GM12874 (cell line): ENCODE measurements around the gene COG1.

Source experiments
- TF ChIP-seq, protein P1 (sequence below): IDR thresholded peaks from 2 replicates; pipeline ENCODE4 v1.5.1; 2011; ENCODE audit warnings: low read depth, mild to moderate bottlenecking, control low read depth, low read length, moderate library complexity; ENCODE audit not compliant: insufficient read depth

COG1 gene

DNA sequence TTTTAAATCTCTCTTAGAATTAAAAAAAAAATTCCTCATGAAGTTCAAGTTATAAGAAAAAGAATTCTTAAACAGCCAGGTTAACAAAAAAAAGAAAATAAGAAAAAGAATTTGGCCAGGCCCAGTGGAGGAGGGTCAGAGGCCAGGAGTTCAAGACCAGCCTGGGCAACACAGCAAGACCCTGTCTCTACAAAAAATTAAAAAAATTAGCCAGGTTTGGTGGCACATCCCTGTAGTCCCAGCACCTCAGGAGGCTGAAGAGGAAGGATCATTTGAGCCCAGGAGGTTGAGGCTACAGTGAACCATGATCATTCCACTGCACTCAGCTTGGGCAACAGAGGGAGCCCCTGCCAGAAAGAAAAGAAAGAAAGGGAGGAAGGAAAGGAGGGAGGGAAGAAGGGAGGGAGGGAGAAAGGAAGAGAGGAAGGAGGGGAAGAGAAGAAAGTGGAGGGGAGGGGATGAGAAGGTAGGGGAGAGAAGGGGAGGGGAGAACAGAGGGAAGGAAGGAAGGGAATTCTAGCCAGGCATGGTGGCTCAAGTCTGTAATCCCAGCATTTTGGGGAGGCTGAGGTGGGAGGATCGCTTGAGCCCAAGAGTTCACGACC, 30.9 kb downstream of the COG1 start:
- TF ChIP-seq, protein P1, sequence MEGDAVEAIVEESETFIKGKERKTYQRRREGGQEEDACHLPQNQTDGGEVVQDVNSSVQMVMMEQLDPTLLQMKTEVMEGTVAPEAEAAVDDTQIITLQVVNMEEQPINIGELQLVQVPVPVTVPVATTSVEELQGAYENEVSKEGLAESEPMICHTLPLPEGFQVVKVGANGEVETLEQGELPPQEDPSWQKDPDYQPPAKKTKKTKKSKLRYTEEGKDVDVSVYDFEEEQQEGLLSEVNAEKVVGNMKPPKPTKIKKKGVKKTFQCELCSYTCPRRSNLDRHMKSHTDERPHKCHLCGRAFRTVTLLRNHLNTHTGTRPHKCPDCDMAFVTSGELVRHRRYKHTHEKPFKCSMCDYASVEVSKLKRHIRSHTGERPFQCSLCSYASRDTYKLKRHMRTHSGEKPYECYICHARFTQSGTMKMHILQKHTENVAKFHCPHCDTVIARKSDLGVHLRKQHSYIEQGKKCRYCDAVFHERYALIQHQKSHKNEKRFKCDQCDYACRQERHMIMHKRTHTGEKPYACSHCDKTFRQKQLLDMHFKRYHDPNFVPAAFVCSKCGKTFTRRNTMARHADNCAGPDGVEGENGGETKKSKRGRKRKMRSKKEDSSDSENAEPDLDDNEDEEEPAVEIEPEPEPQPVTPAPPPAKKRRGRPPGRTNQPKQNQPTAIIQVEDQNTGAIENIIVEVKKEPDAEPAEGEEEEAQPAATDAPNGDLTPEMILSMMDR, result no peak

DNA sequence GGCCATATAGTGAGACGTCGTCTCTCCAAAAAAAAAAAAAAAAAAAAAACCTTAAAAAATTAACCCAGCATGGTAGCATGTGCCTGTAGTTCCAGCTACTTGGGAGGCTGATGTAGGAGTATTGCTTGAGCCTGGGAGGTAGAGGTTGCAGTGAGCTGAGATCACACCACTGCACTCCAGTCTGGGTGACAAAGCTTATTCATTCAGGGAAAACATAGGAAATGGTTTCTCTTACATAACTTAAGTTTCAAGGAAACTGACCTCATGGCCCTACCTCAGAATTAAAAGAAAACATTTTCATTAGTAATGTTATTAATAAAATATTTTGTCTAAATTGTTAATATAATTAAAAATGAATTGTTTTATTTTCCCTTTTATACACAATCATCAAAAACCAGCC, 31.4 kb downstream of the COG1 start:
- TF ChIP-seq, protein P1, result no peak

DNA sequence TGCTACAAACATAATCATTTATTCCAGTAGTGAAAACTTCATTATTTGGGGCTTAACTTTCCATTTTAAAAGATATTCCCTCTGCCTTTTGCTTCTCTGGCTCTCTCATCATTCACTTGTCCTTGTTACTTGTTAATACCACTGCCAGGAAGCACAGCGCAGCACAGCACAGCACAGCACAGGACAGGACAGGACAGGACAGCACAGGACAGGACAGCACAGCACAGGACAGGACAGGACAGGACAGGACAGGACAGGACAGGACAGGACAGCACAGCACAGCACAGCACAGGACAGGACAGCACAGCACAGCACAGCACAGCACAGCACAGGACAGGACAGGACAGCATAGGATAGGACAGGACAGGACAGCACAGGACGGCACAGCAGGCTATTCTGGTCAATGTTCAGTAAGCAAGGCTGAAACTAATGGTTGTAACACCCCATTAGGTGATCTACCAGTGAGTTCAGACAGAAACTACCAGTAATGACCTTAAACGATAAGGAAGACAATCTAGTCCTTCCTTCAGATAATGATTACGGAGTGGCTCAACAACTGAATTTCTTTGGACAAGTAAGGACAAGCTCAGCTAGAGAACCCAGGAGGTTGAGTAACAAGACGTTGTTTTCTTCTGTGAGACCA, 31.9 kb downstream of the COG1 start:
- TF ChIP-seq, protein P1, result no peak

DNA sequence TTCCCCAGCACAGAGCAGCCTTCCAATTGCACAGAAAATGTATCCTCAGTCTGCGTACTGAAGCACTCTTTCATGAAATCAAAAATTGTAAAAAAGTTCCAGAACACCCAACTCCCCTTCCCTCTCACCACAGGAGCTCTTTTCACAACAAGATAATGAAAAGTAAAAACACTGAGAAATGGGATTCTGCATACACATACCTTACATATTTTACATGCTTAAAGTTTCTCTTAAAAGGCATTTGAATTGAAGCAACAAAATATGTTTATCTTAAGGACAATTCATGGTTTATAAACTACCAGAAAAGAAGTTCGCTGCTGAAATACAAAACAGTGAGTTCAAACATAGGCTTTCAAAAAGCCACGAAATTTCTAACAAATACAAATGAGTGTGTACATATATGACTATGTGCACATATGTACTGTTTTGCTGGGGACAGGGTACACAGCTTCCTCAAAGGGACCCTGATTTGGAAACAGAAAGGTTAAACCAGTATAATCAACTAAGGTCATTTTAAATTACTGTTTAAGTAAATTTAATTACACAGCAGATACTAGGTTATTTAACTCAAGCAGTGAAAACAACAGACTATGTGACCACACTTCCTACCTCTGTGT, 33.8 kb downstream of the COG1 start:
- TF ChIP-seq, protein P1, result no peak

DNA sequence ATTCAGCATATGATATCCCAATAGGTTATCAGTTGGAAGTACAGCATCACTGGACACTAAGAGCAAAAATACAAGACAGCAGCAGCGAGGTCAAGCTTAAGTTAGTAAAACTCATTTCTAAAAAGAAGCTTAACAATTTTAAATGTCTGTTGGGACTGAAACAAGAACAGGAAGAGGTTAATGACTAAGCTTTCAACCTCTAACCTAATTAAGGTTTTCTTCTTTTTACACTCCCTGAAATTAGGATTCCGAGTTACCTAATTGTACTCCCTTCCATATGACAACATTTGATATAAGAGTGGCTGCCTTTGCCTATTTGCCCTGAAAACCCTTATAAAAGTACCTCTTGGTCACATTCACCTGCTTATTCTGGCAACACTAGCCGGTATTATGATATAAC, 34.5 kb downstream of the COG1 start:
- TF ChIP-seq, protein P1, result no peak

DNA sequence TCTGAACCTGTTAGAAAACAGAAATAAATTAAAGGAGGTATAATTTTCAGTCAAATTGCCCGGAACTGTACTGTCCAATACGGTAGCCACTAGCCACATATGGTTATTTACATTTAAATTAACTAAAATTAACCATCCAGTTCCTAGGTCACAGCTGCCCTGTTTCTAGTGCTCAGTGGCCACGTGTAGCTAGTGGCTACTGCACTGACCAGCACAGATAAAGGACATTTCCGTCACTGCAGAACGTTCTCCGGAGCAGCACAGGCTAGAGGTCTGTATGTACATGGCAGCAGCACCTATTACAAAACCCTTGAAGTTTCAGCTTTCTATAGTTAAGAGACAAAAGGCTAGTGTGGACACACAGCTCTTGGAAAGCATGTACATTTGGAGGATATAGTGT, 35.1 kb downstream of the COG1 start:
- TF ChIP-seq, protein P1, result no peak

DNA sequence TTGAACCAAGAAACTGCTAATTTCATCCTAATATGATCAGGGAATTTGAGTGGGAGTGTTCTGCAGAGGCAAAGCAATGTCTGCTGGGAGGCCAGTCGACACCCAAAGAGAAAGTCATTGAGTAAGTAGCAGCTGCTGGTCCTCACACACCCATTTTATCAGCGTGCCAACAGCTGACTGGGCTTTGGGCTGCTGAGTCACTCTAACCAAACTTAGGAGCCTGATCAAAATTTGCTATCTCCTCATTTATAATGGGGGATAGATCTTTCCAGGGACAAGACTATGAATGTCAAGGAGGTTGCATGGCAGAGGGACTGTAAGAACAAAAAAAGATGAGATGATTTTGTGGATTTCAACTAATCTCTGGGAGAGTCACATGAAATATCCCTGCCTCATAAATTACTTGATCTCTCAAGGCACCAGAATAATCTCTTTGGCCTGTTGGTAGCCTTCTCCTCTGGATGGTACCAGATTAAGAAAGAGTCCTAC, 35.9 kb downstream of the COG1 start:
- TF ChIP-seq, protein P1, result no peak
